HEK293 (cell line): ENCODE measurements around the gene EIF5A.
A peak's percentile ranks its signal among the peaks of the same experiment; 100 is the strongest.

ENCODE experiments used
- CTCF ChIA-PET: fragments of 350-600 bp; formaldehyde crosslinking; extraction: SDS; loops from one replicate; lab custom pipeline; 2021; ENCODE audit warnings: antibody characterized with exemption; lab: Yijun Ruan, JAX
- POLR2A ChIA-PET: fragments of 300-600 bp; formaldehyde crosslinking; extraction: SDS; loops from one replicate; lab custom pipeline; 2020; ENCODE audit warnings: antibody characterized with exemption, inconsistent platforms; lab: Yijun Ruan, JAX
- H3K27ac ChIP-seq: fragments of 200-500 bp; sonication (Bioruptor generic); 2 replicates; pipeline ENCODE4 v1.5.1; 2014; ENCODE audit warnings: low read depth, low read length, control low read depth, inconsistent platforms; ENCODE audit errors: extremely low read depth
- H3K36me3 ChIP-seq, 2 experiments: fragments of 200-500 bp in 1 of 2; sonication (Bioruptor generic) in 1 of 2; 1 replicate in 1 of 2; 2 replicates in 1 of 2; pipeline ENCODE4 v1.5.1; 2014 to 2017; ENCODE audit warnings: inconsistent platforms in 2 of 2, low read length in 2 of 2; ENCODE audit not compliant: control insufficient read depth in 2 of 2, insufficient read depth in 1 of 2
- H3K4me1 ChIP-seq: fragments of 200-500 bp; sonication (Bioruptor generic); 2 replicates; pipeline ENCODE4 v1.5.1; 2014; ENCODE audit warnings: mild to moderate bottlenecking, low read length, inconsistent platforms; ENCODE audit not compliant: control insufficient read depth, insufficient read depth
- H3K4me3 ChIP-seq: 2 replicates; pipeline ENCODE4 v1.5.1; 2011; ENCODE audit warnings: low read depth, mild to moderate bottlenecking, control low read depth, low read length, moderate library complexity
- H3K9me3 ChIP-seq: fragments of 200-500 bp; sonication (Bioruptor generic); 2 replicates; pipeline ENCODE4 v1.5.1; 2014; ENCODE audit warnings: low read depth, low read length, inconsistent platforms; ENCODE audit not compliant: control insufficient read depth, insufficient read depth
- HIC1 ChIP-seq: fragments of 450-650 bp; formaldehyde crosslinking; IDR thresholded peaks from 2 replicates; pipeline ENCODE4 v1.5.1; 2016; ENCODE audit warnings: missing biosample characterization, missing genetic modification characterization
- HOXC10 ChIP-seq: sonication (generic); formaldehyde crosslinking; IDR thresholded peaks from 2 replicates; pipeline ENCODE4 v1.8.1; 2023; ENCODE audit warnings: mild to moderate bottlenecking, missing genetic modification reagents
- KLF8 ChIP-seq: fragments of 450-650 bp; formaldehyde crosslinking; IDR thresholded peaks from 2 replicates; pipeline ENCODE4 v1.5.1; 2016; ENCODE audit warnings: missing biosample characterization, missing genetic modification characterization
- PBX3 ChIP-seq: sonication (generic); formaldehyde crosslinking; IDR thresholded peaks from 2 replicates; pipeline ENCODE4 v1.8.1; 2022; ENCODE audit warnings: mild to moderate bottlenecking, moderate library complexity, missing genetic modification reagents
- REST ChIP-seq: fragments of 450-650 bp; formaldehyde crosslinking; IDR thresholded peaks from 2 replicates; pipeline ENCODE4 v1.5.1; 2016; ENCODE audit warnings: missing biosample characterization, missing genetic modification characterization
- SP3 ChIP-seq: fragments of 450-650 bp; formaldehyde crosslinking; IDR thresholded peaks from 2 replicates; pipeline ENCODE4 v1.5.1; 2016; ENCODE audit warnings: missing biosample characterization, missing genetic modification characterization
- ZNF112 ChIP-seq: fragments of 450-650 bp; formaldehyde crosslinking; IDR thresholded peaks from 2 replicates; pipeline ENCODE4 v1.5.0; 2017; ENCODE audit warnings: missing biosample characterization, missing genetic modification characterization
- ZNF138 ChIP-seq: fragments of 450-650 bp; formaldehyde crosslinking; IDR thresholded peaks from 2 replicates; pipeline ENCODE4 v1.5.1; 2016; ENCODE audit warnings: missing biosample characterization, missing genetic modification characterization, borderline replicate concordance
- ZNF16 ChIP-seq: fragments of 450-650 bp; formaldehyde crosslinking; IDR thresholded peaks from 2 replicates; pipeline ENCODE4 v1.5.1; 2016; ENCODE audit warnings: low read depth, missing biosample characterization, missing genetic modification characterization
- ZNF202 ChIP-seq: fragments of 450-650 bp; formaldehyde crosslinking; IDR thresholded peaks from 2 replicates; pipeline ENCODE4 v1.5.1; 2016; ENCODE audit warnings: missing biosample characterization, missing genetic modification characterization, borderline replicate concordance
- ZNF221 ChIP-seq: fragments of 450-650 bp; formaldehyde crosslinking; IDR thresholded peaks from 2 replicates; pipeline ENCODE4 v1.5.1; 2017; ENCODE audit warnings: missing biosample characterization, missing genetic modification characterization, borderline replicate concordance
- ZNF239 ChIP-seq: fragments of 450-650 bp; formaldehyde crosslinking; IDR thresholded peaks from 2 replicates; pipeline ENCODE4 v1.5.1; 2016; ENCODE audit warnings: missing biosample characterization, missing genetic modification characterization
- ZNF488 ChIP-seq: fragments of 450-650 bp; formaldehyde crosslinking; IDR thresholded peaks from 2 replicates; pipeline ENCODE4 v1.5.1; 2016; ENCODE audit warnings: missing biosample characterization, missing genetic modification characterization
- ZNF518A ChIP-seq: fragments of 450-650 bp; formaldehyde crosslinking; conservative IDR thresholded peaks from 2 replicates; pipeline ENCODE4 v1.5.1; 2016; ENCODE audit warnings: low read depth, missing biosample characterization, missing genetic modification characterization
- ZNF544 ChIP-seq: fragments of 450-650 bp; formaldehyde crosslinking; IDR thresholded peaks from 2 replicates; pipeline ENCODE4 v1.5.0; 2017; ENCODE audit warnings: missing biosample characterization, missing genetic modification characterization
- ZNF629 ChIP-seq: fragments of 450-650 bp; formaldehyde crosslinking; IDR thresholded peaks from 2 replicates; pipeline ENCODE4 v1.5.1; 2017; ENCODE audit warnings: missing biosample characterization, missing genetic modification characterization
- ZNF704 ChIP-seq: fragments of 450-650 bp; formaldehyde crosslinking; IDR thresholded peaks from 2 replicates; pipeline ENCODE4 v1.5.1; 2016; ENCODE audit warnings: missing biosample characterization, missing genetic modification characterization
- ZNF792 ChIP-seq: fragments of 450-650 bp; formaldehyde crosslinking; IDR thresholded peaks from 2 replicates; pipeline ENCODE4 v1.5.1; 2016; ENCODE audit warnings: missing biosample characterization, missing genetic modification characterization
- ZNF837 ChIP-seq: fragments of 450-650 bp; formaldehyde crosslinking; IDR thresholded peaks from 2 replicates; pipeline ENCODE4 v1.5.1; 2016; ENCODE audit warnings: missing biosample characterization, missing genetic modification characterization

Gene EIF5A

GRCh38 chr17:7281074-7281952 lies 26.1 kb upstream of the EIF5A start, which contains the start of gene SLC2A4:
TSS of gene SLC2A4 (plus strand) at chr17:7281718. CDS start at chr17:7281935, 217 bp downstream.
- ChIA-PET CTCF (interaction anchor here (0.6 to 9.0 kb wide), 22 partner anchors 11 to 766 kb away, joined by 3 to 160 read pairs (median 4); partner anchors contain the start of genes CTDNEP1 and SENP3), POLR2A (interaction anchor here (0.7 to 3.1 kb wide), 19 partner anchors 10 to 122 kb away, joined by 3 to 20 read pairs (median 4); partner anchors contain the start of genes CTDNEP1, DVL2, ELP5 and NEURL4)
- H3K27ac ChIP-seq = no peak within 1 kb of the TSS
- peaks cover 9% of the 10 kb centered on the region for H3K4me1 ChIP-seq
- H3K4me3 ChIP-seq = peak within 1 kb of the TSS; percentile 53
- no peaks in the 10 kb centered on the region; a peak in 1 of 3 replicates for H3K36me3 ChIP-seq
- H3K9me3 ChIP-seq = no peaks in the 10 kb centered on the region
- no peak for TF ChIP-seq ZNF202 (tag by site-specific recombination)
- TF ChIP-seq ZNF488 (tag by site-specific recombination) = no peak
- no peak for TF ChIP-seq REST (tag by site-specific recombination)
- TF ChIP-seq ZNF518A (tag by site-specific recombination) = no peak
- TF ChIP-seq ZNF792 (tag by site-specific recombination) = no peak
- TF ChIP-seq PBX3 = no peak
- TF ChIP-seq HOXC10 (CRISPR knock-in tag) = 0 out of 2 replicates have a peak, but pooled peaks have one; percentile 3
- peak; percentile 81 for TF ChIP-seq KLF8 (tag by site-specific recombination)
- peak; percentile 92 for TF ChIP-seq SP3 (tag by site-specific recombination)
- TF ChIP-seq ZNF837 (tag by site-specific recombination) = no peak
- TF ChIP-seq ZNF704 (tag by site-specific recombination) = no peak
- TF ChIP-seq ZNF138 (tag by site-specific recombination) = no peak
- TF ChIP-seq ZNF239 = no peak
- no peak for TF ChIP-seq ZNF221 (tag by site-specific recombination)
- no peak for TF ChIP-seq ZNF544
- TF ChIP-seq ZNF112 (tag by site-specific recombination) = no peak
- TF ChIP-seq HIC1 (tag by site-specific recombination) = no peak
- no peak for TF ChIP-seq ZNF16 (tag by site-specific recombination)
- TF ChIP-seq ZNF629 (tag by site-specific recombination) = peak; percentile 73
